Lower lobe of right lung (tissue), 2 donors: ENCODE results near the gene ZXDC. TPM values are rescaled to one million over a fixed set of nuclear protein-coding genes. Genes with fewer than 3 reads are reported as not detected.

Experiments used
- ATAC-seq, 2 donors: fragments of 200-7000 bp; cut with Tn5 transposase; one replicate each; pipeline ENCODE4 v1.9.1; 2020 to 2022; ENCODE audit warnings: mild to moderate bottlenecking in 2 of 2, moderate library complexity in 2 of 2
- DNase-seq: peaks from one replicate; pipeline ENCODE4 v3.0.0-alpha.2; 2020
- H3K27ac ChIP-seq: fragments of 200-600 bp; one replicate; pipeline ENCODE4 v1.8.0; 2022
- H3K27me3 ChIP-seq: fragments of 200-600 bp; one replicate; pipeline ENCODE4 v1.8.0; 2022; ENCODE audit warnings: low read depth
- H3K36me3 ChIP-seq: fragments of 200-600 bp; one replicate; pipeline ENCODE4 v1.8.0; 2022; ENCODE audit warnings: mild to moderate bottlenecking
- H3K4me1 ChIP-seq: fragments of 200-600 bp; one replicate; pipeline ENCODE4 v1.8.0; 2022
- H3K4me3 ChIP-seq: fragments of 200-600 bp; one replicate; pipeline ENCODE4 v1.8.0; 2022; ENCODE audit warnings: mild to moderate bottlenecking
- H3K9me3 ChIP-seq: fragments of 200-600 bp; one replicate; pipeline ENCODE4 v1.8.0; 2022
- intact Hi-C: fragments of 100-400 bp; cut with DNase I; formaldehyde crosslinking; loops from one replicate; pipeline ENCODE4 v1.11.0; 2022
- total RNA-seq: library from RNA; stranded (reverse); fragmentation: NEBNext Ultra II Directional; extraction: Animal tissue kit (Norgen Biotek cat#: 25700); gene quantifications from one replicate; pipeline ENCODE4 v1.2.1, GENCODE V29; 2021
- TF ChIP-seq, protein P1 (sequence below): fragments of 200-600 bp; IDR thresholded peaks from one replicate; pipeline ENCODE4 v1.8.0; 2022; ENCODE audit warnings: antibody characterized with exemption, mild to moderate bottlenecking
- donor health status: DM: no; HTN: yes; CAD: no; lungs with severe emphysema.

Gene ZXDC
- total RNA-seq, 1 donor from 2014 or later = 40.4 TPM

DNA sequence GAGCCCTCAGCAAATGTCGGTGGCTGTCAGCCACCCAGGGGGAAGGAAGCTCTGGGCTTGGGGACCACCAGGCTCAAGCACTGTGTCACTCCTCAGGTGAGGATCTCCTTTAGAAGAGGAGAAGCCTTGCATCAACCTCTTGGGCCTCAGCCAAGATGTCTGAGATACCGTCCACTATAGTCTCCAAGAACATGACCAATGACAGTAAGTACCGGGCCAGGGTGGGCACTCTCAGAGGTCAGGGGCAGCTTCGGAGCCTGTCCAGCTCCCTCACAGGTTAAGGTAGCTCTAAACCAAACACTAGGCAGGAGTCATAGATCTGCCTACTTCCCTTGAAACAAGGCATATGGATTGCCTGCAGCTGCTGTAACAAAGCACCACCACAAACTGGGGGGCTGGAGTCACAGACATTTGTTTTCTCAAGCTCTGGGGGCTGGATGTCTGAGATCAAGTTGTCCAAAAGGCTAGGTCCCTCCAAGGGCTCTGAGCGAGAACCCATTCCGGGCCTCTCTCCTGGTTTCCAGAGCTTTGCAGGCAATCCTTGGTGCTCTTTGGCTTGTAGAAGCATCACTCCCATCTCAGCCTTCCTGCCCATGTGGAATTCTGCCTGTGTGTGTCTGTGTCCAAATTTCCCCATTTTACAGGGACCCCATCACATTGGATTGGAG lies 79.7 kb downstream of the ZXDC start:
- no peak overlapping the region for H3K27ac ChIP-seq
- ATAC-seq (no peak), DNase-seq (no peak)
- no peaks in the 10 kb centered on the region for H3K36me3 ChIP-seq
- peaks cover 21% of the 10 kb centered on the region for H3K27me3 ChIP-seq
- peaks cover 10% of the 10 kb centered on the region for H3K4me1 ChIP-seq
- intact Hi-C loops = loop anchor here (10.0 kb wide), 1 partner anchor 151 kb away; no protein-coding TSS in a partner anchor
- H3K4me3 ChIP-seq = no peak overlapping the region
- TF ChIP-seq, protein P1, sequence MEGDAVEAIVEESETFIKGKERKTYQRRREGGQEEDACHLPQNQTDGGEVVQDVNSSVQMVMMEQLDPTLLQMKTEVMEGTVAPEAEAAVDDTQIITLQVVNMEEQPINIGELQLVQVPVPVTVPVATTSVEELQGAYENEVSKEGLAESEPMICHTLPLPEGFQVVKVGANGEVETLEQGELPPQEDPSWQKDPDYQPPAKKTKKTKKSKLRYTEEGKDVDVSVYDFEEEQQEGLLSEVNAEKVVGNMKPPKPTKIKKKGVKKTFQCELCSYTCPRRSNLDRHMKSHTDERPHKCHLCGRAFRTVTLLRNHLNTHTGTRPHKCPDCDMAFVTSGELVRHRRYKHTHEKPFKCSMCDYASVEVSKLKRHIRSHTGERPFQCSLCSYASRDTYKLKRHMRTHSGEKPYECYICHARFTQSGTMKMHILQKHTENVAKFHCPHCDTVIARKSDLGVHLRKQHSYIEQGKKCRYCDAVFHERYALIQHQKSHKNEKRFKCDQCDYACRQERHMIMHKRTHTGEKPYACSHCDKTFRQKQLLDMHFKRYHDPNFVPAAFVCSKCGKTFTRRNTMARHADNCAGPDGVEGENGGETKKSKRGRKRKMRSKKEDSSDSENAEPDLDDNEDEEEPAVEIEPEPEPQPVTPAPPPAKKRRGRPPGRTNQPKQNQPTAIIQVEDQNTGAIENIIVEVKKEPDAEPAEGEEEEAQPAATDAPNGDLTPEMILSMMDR = no peak
- H3K9me3 ChIP-seq = no peaks in the 10 kb centered on the region

DNA sequence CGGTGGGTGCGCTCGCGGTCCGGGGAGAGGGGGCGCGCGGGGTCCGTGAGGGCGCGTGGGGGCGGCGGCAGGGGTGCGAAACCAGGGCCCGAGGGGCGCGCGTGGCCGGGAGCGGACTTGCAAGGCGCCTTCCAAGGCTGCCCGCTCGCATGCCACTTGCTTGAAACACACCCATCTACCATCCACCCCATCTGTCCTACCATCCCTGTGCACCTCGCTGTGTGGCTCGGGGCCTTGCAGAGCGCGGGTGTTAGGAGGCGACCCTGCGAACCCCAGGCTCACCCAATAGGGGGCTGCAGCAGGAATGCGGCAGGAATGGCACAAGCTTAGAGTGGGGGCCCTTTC lies 80.7 kb downstream of the ZXDC start:
- H3K27me3 ChIP-seq = peaks cover 21% of the 10 kb centered on the region
- H3K27ac ChIP-seq = no peak overlapping the region
- intact Hi-C loops = loop anchor here (10.0 kb wide), 1 partner anchor 150 kb away; no protein-coding TSS in a partner anchor
- TF ChIP-seq, protein P1 = no peak
- peaks cover 10% of the 10 kb centered on the region for H3K4me1 ChIP-seq
- peak overlapping the region; percentile 36 for H3K4me3 ChIP-seq
- DNase-seq = no peak
- ATAC-seq = peak in 1 of 2 donors; percentile 16
- no peaks in the 10 kb centered on the region for H3K9me3 ChIP-seq
- no peaks in the 10 kb centered on the region for H3K36me3 ChIP-seq

DNA sequence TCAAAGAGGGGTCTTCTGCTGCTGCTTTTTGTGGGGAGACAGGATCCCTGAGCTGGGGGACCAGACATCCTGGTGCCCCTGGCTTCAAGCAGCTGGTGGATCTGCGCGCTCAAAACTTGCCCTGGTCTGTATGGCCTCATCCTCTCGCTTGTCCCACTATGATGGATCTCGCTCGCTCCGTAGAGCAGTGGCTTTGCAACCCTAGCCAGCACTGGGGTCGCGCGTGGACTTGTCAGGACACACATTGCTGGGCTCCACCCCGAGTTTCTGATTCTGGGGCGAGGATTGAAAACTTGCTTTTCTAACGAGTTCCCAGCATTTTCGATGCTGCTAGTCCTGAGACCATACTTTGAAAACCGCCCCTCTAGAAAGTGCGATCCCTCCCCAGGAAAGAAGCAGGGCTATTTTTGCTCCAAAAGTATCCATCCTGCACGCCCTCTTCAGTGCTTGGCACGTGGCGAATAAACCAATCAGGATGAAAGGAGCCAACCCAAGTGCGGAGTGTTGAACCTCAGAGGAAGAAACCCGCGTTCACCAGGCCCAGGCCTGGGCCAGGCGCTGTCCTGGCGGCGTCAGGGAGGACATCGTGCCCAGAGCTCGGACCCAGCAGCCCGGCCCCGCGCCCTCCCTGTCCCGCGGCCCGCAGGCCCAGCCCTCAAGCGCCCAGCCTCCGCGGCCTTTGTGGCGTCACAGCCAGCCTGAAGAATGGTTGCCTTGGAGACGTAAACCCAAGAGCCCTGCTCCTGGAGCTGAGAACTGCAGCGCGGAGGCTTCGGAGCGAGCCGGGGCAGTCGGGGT lies 81.3 kb downstream of the ZXDC start, which contains the start of gene CFAP100:
Gene CFAP100 (plus strand): TSS at position 731 of the 798 bp plus-strand sequence. CDS start 1,092 bp downstream, outside the sequence.
- Histone ChIP-seq H3K9me3 (no peaks in the 10 kb centered on the region), H3K27ac (no peak within 1 kb of the TSS), H3K4me3 (peak within 1 kb of the TSS; percentile 36), H3K27me3 (peaks cover 21% of the 10 kb centered on the region), H3K4me1 (peaks cover 14% of the 10 kb centered on the region), H3K36me3 (no peaks in the 10 kb centered on the region)
- peak; percentile 72 to 86 for ATAC-seq
- DNase-seq = peak; percentile 78
- intact Hi-C loops = loop anchor here (10.0 kb wide), 1 partner anchor 150 kb away; no protein-coding TSS in a partner anchor
- TF ChIP-seq, protein P1 = no peak

DNA sequence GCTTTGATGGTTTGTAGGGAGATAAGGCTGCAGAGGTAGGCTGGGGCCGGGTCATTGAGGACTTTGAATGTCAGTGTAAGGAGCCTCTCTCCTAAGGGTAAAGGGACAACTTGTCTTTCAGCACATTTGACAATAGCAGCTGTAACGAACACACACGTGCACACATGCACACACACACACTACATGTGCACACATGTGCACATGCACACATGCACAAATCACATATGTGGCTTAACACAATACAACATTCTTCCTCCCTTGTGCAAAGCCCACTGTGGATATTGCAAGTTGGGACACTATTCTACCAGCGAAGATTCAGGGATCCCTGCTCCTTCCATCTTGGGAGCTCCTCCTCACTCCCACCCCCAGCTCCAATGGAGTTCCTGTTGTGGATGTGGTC lies 82.1 kb downstream of the ZXDC start:
- Histone ChIP-seq H3K27ac (no peak overlapping the region), H3K36me3 (no peaks in the 10 kb centered on the region), H3K4me3 (no peak overlapping the region), H3K4me1 (peaks cover 20% of the 10 kb centered on the region), H3K27me3 (peaks cover 21% of the 10 kb centered on the region), H3K9me3 (no peaks in the 10 kb centered on the region)
- DNase-seq (no peak), ATAC-seq (no peak)
- intact Hi-C loops = loop anchor here (10.0 kb wide), 1 partner anchor 149 kb away; no protein-coding TSS in a partner anchor
- TF ChIP-seq, protein P1 = no peak

DNA sequence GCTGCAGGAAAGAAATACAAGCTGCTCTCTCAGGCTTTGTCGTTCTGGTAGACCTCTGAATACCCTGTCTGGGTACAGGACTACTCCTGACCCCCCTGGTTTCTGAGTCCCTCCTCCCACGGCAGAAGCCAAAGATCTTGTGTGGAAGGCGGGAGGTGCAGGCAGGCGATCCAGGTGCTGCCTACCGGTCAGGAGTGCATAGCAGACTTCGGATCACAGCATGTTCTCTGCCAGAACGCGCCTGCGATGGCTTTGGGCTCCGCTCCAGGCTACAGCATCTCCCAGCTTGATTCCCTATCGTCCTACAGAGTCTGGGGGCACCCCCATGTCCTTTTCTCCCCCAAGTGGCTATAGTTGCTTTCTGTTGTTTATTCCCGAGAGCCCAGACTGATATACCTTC lies 83.4 kb downstream of the ZXDC start:
- H3K4me1 ChIP-seq = peaks cover 23% of the 10 kb centered on the region
- TF ChIP-seq, protein P1 = no peak
- H3K4me3 ChIP-seq = no peak overlapping the region
- H3K9me3 ChIP-seq = no peaks in the 10 kb centered on the region
- no peak overlapping the region for H3K27ac ChIP-seq
- no peaks in the 10 kb centered on the region for H3K36me3 ChIP-seq
- peaks cover 21% of the 10 kb centered on the region for H3K27me3 ChIP-seq
- DNase-seq (no peak), ATAC-seq (no peak)
- intact Hi-C loops = loop anchor here (10.0 kb wide), 1 partner anchor 147 kb away; no protein-coding TSS in a partner anchor
